Choroid plexus epithelial cell (primary cell): ENCODE data around the gene TRIM10.

Experiments
- DNase-seq: peaks from one replicate; pipeline ENCODE4 v3.0.0-alpha.2; 2010; ENCODE audit warnings: low read depth
- H3K4me3 ChIP-seq: 2 replicates; pipeline ENCODE4 v1.5.1; 2011; ENCODE audit warnings: low read depth, mild to moderate bottlenecking, control low read depth, low read length, moderate library complexity
- TF ChIP-seq, protein P1 (sequence below): conservative IDR thresholded peaks from 2 replicates; pipeline ENCODE4 v1.5.1; 2011; ENCODE audit warnings: low read depth, mild to moderate bottlenecking, control low read depth, inconsistent platforms, low read length, moderate library complexity

The TRIM10 gene

DNA sequence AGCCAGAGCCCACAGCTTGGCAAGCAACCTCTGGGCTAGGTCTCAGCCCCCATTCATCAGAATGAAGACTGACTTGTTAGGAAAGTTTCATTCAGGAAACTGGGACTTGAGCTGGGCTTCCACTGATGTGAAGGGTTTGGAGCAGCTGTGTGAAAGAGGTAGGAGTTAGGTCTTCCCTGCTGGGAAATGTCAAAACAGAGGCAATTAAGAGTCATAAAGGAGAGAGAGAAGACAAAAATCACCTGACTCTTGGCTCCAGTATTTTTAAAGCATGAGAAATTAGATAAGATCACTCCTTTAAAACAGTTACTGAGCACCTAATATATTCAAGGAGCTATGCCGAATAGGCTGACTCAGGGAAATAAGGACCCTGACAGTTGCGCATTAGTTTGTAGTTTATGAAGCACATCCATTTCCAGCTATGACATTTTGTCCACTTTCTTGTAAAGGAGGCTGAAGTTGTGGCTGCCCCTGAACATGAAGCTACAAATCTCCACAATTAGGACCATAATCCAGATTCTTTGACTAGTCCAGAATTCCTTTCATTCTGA, 29.0 kb downstream of the TRIM10 start:
- DNase-seq: no peak
- no peak overlapping the region for H3K4me3 ChIP-seq
- TF ChIP-seq, protein P1, sequence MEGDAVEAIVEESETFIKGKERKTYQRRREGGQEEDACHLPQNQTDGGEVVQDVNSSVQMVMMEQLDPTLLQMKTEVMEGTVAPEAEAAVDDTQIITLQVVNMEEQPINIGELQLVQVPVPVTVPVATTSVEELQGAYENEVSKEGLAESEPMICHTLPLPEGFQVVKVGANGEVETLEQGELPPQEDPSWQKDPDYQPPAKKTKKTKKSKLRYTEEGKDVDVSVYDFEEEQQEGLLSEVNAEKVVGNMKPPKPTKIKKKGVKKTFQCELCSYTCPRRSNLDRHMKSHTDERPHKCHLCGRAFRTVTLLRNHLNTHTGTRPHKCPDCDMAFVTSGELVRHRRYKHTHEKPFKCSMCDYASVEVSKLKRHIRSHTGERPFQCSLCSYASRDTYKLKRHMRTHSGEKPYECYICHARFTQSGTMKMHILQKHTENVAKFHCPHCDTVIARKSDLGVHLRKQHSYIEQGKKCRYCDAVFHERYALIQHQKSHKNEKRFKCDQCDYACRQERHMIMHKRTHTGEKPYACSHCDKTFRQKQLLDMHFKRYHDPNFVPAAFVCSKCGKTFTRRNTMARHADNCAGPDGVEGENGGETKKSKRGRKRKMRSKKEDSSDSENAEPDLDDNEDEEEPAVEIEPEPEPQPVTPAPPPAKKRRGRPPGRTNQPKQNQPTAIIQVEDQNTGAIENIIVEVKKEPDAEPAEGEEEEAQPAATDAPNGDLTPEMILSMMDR: peak; percentile 10

DNA sequence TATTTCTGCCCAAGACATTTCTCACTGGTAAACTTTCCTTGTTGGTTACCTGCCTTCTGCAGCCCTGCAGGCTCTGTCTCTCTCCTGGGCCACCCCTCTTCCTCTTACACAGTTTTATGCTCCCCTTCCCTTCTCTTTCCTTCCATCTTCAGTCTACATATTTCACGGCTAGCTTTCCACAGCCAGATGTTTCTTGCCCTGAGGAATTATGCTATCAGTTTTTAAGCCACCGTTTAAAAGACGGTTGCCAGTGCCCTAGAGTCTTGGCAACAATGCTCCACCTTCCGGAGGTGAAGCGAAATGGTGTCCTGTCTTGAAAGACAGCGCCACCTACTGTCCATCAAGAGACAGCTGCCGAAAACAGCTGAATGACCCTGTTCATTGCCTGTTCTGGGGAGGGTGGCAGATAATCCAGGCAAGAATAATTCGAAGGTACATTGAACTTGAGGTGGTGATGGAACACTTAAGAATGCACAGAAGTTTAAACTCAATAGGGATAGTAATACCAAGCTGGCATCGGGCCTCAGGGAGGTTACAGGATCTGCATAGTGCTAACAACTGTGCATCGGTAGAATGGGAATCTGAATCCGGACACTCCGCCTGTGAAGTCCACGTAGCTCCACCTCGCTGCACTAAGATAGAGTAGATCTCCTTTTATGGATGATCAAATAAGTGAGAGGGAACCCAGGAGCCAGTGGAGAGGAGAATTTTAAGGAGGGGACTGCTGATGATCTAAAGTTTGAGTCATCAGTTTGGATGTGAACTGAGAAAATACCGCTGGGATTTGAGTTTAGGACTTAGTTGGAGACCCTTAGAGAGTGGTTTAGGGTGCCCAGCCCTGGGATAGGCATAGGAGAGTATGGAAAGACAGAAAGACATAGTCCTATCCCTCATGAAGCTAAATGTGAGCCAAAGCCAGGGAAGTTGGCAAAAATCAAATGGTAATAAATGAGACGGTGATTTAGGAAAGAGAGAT, 29.8 kb downstream of the TRIM10 start:
- no peak overlapping the region for H3K4me3 ChIP-seq
- TF ChIP-seq, protein P1: peak; percentile 100
- DNase-seq: peak; percentile 92

DNA sequence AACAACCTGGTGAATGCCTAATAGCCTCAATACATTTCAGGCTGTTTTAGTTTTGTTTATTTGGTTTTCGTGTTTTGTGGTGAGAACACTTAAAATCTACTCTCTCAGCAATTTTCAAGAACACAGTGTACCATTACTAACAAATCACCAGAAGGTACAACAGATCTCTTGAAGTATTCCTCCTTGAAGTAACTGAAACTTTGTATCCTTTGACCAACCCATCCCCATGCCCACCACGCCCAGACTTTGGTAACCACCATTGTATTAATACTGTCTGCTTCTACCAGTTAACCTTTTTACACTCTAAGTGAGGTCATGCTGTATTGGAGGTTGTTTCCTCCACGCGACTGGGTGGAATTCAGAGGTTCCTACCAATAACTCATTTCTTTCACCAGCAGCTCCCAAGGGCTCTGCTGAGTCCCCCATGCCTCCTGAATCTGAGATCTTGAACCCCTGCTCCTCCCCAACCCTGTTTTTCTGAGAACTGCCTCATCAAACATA, 30.8 kb downstream of the TRIM10 start:
- DNase-seq: no peak
- H3K4me3 ChIP-seq: no peak overlapping the region
- TF ChIP-seq, protein P1: no peak

DNA sequence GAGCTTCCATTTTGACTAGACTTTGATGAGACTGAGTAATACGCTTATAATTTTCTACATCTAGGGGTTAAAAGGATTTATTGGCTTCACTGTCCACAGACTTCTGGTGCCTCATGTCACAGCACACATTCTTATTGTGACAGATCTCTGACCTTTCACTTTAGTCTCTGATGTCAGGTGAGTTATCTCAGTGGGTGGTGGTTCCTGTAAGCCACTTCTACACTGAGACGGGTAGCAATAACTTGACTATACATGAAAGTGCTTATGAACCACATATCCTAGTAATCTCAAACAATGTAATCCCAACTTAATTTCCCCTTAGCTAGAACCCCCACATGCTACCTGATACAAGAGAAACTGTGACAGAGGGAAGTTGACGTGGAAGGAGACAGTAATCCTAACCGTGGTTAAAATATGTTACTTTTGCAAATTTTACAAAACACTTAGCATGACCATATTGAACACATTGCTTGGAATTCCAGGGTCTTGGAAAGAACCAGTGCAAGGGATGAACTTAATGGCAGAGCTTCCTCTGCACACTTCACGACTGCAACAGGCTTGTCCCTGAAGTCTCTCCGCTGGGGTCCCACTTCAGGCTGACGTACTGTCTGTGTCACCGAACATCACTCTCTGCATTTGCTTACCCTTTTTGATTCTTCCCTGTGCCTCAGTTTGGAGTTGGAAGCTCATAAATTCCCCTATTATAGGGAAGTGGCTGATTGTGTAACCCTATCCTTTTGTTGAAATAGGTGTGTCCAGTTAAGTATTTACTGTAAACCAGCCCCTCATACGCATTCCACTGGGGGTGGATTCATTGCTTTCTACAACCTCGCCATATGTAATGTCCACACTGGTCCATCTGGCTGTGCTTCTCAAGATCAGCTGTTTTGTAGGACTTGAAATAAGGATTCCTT, 31.5 kb downstream of the TRIM10 start:
- DNase-seq: no peak
- TF ChIP-seq, protein P1: no peak
- H3K4me3 ChIP-seq: no peak overlapping the region

DNA sequence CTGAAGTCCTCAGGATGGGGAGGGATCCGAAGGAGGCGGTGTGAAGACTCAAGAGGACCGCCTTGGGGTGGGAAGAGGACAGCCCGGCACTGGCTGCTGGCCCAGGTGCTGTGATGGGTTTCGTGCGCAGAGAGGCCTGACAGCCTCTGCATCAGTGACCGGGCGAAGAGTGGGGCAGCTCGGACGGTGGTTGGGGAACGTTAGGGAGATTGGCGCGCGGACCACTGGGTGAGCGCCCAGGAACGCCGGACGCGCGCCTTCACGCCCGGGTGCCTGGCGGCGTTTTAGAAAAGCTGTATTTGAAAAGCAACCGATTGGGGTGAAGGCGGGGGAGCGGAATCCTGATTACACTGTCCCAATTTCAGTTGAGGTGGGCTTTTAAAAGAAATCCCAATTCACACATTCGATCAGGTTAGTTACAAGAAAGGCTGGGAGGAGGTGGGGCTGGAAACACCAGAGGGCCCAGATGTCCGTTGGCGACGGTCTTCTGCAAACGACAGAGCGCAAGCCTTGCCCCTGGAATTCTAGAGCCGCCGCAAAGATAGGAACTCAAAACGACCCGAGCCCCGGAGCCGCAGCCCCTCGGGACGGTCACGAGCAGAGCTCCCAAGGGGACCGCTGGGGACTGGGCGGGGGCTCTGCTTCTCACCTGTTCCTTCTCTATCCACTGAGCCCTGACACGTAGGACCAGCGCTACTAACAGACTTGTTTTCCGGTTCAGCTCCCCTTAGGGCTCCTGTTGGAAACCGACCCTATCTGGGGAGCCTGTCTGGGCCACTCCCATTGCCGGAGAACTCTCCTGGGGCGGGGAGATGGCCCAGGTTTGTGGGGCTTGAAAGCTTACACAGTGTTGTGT, 33.5 kb downstream of the TRIM10 start:
- no peak for DNase-seq
- TF ChIP-seq, protein P1: no peak
- no peak overlapping the region for H3K4me3 ChIP-seq

DNA sequence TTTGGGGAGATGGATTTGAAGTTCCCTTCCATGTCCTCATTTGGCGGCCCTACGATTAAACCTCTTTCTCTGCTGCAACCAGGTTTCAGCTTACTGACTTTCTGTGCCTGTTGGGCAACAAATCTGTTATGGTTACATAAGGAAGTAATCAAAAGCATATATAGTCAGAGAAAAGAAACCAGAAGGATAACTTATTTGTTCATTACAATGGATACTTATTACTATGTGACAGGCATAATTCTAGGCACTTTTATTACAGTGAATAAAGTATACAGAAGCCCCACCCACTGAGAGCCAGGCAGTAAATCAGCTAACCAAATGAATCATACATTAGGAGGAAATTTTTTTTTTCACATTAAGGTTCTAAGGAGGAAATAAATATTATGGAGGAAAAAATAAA, 38.5 kb downstream of the TRIM10 start:
- TF ChIP-seq, protein P1: no peak
- no peak overlapping the region for H3K4me3 ChIP-seq
- no peak for DNase-seq
